HEK293 (cell line): ENCODE data around the gene ACTR1A.

ENCODE experiments used
- BCL11A ChIP-seq: fragments of 450-650 bp; formaldehyde crosslinking; IDR thresholded peaks from 2 replicates; pipeline ENCODE4 v1.5.1; 2016; ENCODE audit warnings: low read depth, missing biosample characterization, missing genetic modification characterization
- BCL11B ChIP-seq: fragments of 450-650 bp; formaldehyde crosslinking; IDR thresholded peaks from 2 replicates; pipeline ENCODE4 v1.5.1; 2016; ENCODE audit warnings: low read depth, missing biosample characterization, missing genetic modification characterization
- GLI2 ChIP-seq: fragments of 450-650 bp; formaldehyde crosslinking; IDR thresholded peaks from 2 replicates; pipeline ENCODE4; 2017; ENCODE audit warnings: missing biosample characterization, missing genetic modification characterization, low read depth, borderline replicate concordance
- GLI4 ChIP-seq: fragments of 450-650 bp; formaldehyde crosslinking; IDR thresholded peaks from 2 replicates; pipeline ENCODE4 v1.5.1; 2016; ENCODE audit warnings: missing biosample characterization, missing genetic modification characterization
- HOXA7 ChIP-seq: sonication (generic); formaldehyde crosslinking; IDR thresholded peaks from 2 replicates; pipeline ENCODE4 v1.8.1; 2022; ENCODE audit warnings: missing genetic modification reagents, borderline replicate concordance
- IKZF3 ChIP-seq: fragments of 450-650 bp; IDR thresholded peaks from 2 replicates; pipeline ENCODE4 v1.5.0; 2018; ENCODE audit warnings: missing biosample characterization, mild to moderate bottlenecking, missing genetic modification characterization, moderate library complexity
- KLF7 ChIP-seq: fragments of 450-650 bp; formaldehyde crosslinking; IDR thresholded peaks from 2 replicates; pipeline ENCODE4 v1.5.1; 2016; ENCODE audit warnings: missing biosample characterization, missing genetic modification characterization, borderline replicate concordance
- SCRT1 ChIP-seq: fragments of 450-650 bp; formaldehyde crosslinking; IDR thresholded peaks from 2 replicates; pipeline ENCODE4 v1.5.1; 2016; ENCODE audit warnings: missing biosample characterization, missing genetic modification characterization, borderline replicate concordance
- YY2 ChIP-seq: fragments of 450-650 bp; formaldehyde crosslinking; IDR thresholded peaks from 2 replicates; pipeline ENCODE4 v1.5.1; 2016; ENCODE audit warnings: missing biosample characterization, missing genetic modification characterization
- ZBTB1 ChIP-seq: fragments of 450-650 bp; formaldehyde crosslinking; IDR thresholded peaks from 2 replicates; pipeline ENCODE4 v1.5.1; 2016; ENCODE audit warnings: missing biosample characterization, missing genetic modification characterization
- ZFHX2 ChIP-seq: fragments of 450-650 bp; formaldehyde crosslinking; conservative IDR thresholded peaks from 2 replicates; pipeline ENCODE4 v1.5.1; 2016; ENCODE audit warnings: missing biosample characterization, missing genetic modification characterization
- ZFP3 ChIP-seq: fragments of 450-650 bp; formaldehyde crosslinking; IDR thresholded peaks from 2 replicates; pipeline ENCODE4 v1.5.1; 2016; ENCODE audit warnings: low read depth, missing biosample characterization, missing genetic modification characterization
- ZNF146 ChIP-seq: fragments of 450-650 bp; formaldehyde crosslinking; IDR thresholded peaks from 2 replicates; pipeline ENCODE4 v1.5.1; 2016; ENCODE audit warnings: missing biosample characterization, missing genetic modification characterization
- ZNF16 ChIP-seq: fragments of 450-650 bp; formaldehyde crosslinking; IDR thresholded peaks from 2 replicates; pipeline ENCODE4 v1.5.1; 2016; ENCODE audit warnings: low read depth, missing biosample characterization, missing genetic modification characterization
- ZNF404 ChIP-seq: fragments of 450-650 bp; formaldehyde crosslinking; IDR thresholded peaks from 2 replicates; pipeline ENCODE4 v1.5.1; 2017; ENCODE audit warnings: missing biosample characterization, missing genetic modification characterization
- ZNF555 ChIP-seq: fragments of 450-650 bp; formaldehyde crosslinking; conservative IDR thresholded peaks from 2 replicates; pipeline ENCODE4 v1.5.1; 2017; ENCODE audit warnings: missing biosample characterization, mild to moderate bottlenecking, missing genetic modification characterization, inconsistent platforms
- ZNF558 ChIP-seq: fragments of 450-650 bp; formaldehyde crosslinking; IDR thresholded peaks from 2 replicates; pipeline ENCODE4 v1.5.1; 2016; ENCODE audit warnings: missing biosample characterization, missing genetic modification characterization
- ZNF76 ChIP-seq: fragments of 450-650 bp; formaldehyde crosslinking; IDR thresholded peaks from 2 replicates; pipeline ENCODE4; 2016; ENCODE audit warnings: low read depth, missing biosample characterization, missing genetic modification characterization, borderline replicate concordance
- ZNF785 ChIP-seq: fragments of 450-650 bp; formaldehyde crosslinking; IDR thresholded peaks from 2 replicates; pipeline ENCODE4 v1.5.1; 2016; ENCODE audit warnings: missing biosample characterization, missing genetic modification characterization
- TF ChIP-seq, protein P1 (sequence below): fragments of 450-650 bp; formaldehyde crosslinking; conservative IDR thresholded peaks from 2 replicates; pipeline ENCODE4 v1.5.1; 2016; ENCODE audit warnings: low read depth, missing biosample characterization, missing genetic modification characterization
- TF ChIP-seq, protein P2 (sequence below): fragments of 450-650 bp; formaldehyde crosslinking; IDR thresholded peaks from 2 replicates; pipeline ENCODE4 v1.5.1; 2016; ENCODE audit warnings: missing biosample characterization, missing genetic modification characterization
- TF ChIP-seq, protein P3 (sequence below): fragments of 450-650 bp; IDR thresholded peaks from 2 replicates; pipeline ENCODE4 v1.5.1; 2018; ENCODE audit warnings: missing biosample characterization, missing genetic modification characterization
- TF ChIP-seq, protein P4 (sequence below): fragments of 450-650 bp; formaldehyde crosslinking; IDR thresholded peaks from 2 replicates; pipeline ENCODE4 v1.5.1; 2017; ENCODE audit warnings: missing biosample characterization, mild to moderate bottlenecking, missing genetic modification characterization, moderate library complexity
- TF ChIP-seq, protein P5 (sequence below): fragments of 450-650 bp; formaldehyde crosslinking; IDR thresholded peaks from 2 replicates; pipeline ENCODE4 v1.5.1; 2016; ENCODE audit warnings: missing biosample characterization, missing genetic modification characterization
- TF ChIP-seq, protein P6 (sequence below): fragments of 450-650 bp; formaldehyde crosslinking; conservative IDR thresholded peaks from 2 replicates; pipeline ENCODE4 v1.5.1; 2016; ENCODE audit warnings: low read depth, missing biosample characterization, missing genetic modification characterization

Gene ACTR1A

DNA sequence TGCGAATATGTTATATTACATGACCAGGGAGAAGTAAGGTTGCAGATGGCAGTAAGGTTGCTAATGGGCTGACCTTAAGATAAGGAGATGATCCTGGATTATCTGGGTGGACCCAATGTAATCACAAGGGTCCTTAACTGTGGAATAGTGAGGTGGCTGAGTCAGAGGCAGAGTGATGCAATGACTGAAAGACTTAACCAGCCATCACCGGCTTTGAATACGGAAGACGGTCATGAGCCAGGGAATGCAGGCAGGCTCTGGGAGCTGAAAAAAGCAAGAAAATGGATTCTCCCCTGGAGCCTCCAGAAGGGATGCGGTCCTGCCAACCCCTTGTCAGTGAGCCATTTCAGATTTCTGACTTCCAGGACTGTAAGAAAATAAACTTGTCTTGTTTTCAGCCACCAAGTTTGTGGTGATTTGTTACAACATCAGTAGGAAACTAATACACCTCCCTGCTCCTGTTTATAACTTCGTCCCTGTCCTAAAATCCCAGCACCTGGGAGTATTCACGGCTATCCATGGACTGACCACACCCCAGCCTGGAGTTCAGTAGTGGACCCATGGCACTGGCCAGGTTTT is 46.5 kb downstream of the ACTR1A start (continued):
- no peak for TF ChIP-seq BCL11B (tag by site-specific recombination)
- no peak for TF ChIP-seq ZNF76
- TF ChIP-seq ZNF16 (tag by site-specific recombination), result no peak
- TF ChIP-seq ZBTB1, result no peak
- TF ChIP-seq, protein P1, sequence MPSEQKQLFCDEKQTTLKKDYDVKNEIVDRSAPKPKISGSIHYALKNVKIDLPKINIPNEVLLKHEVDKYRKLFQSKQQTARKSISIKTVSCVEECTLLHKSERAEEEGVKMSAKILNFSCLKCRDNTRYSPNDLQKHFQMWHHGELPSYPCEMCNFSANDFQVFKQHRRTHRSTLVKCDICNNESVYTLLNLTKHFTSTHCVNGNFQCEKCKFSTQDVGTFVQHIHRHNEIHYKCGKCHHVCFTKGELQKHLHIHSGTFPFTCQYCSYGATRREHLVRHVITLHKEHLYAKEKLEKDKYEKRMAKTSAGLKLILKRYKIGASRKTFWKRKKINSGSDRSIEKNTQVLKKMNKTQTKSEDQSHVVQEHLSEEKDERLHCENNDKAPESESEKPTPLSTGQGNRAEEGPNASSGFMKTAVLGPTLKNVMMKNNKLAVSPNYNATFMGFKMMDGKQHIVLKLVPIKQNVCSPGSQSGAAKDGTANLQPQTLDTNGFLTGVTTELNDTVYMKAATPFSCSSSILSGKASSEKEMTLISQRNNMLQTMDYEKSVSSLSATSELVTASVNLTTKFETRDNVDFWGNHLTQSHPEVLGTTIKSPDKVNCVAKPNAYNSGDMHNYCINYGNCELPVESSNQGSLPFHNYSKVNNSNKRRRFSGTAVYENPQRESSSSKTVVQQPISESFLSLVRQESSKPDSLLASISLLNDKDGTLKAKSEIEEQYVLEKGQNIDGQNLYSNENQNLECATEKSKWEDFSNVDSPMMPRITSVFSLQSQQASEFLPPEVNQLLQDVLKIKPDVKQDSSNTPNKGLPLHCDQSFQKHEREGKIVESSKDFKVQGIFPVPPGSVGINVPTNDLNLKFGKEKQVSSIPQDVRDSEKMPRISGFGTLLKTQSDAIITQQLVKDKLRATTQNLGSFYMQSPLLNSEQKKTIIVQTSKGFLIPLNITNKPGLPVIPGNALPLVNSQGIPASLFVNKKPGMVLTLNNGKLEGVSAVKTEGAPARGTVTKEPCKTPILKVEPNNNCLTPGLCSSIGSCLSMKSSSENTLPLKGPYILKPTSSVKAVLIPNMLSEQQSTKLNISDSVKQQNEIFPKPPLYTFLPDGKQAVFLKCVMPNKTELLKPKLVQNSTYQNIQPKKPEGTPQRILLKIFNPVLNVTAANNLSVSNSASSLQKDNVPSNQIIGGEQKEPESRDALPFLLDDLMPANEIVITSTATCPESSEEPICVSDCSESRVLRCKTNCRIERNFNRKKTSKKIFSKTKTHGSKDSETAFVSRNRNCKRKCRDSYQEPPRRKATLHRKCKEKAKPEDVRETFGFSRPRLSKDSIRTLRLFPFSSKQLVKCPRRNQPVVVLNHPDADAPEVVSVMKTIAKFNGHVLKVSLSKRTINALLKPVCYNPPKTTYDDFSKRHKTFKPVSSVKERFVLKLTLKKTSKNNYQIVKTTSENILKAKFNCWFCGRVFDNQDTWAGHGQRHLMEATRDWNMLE (tag by site-specific recombination), result peak; percentile 41; the same call in 1 of the 2 replicates
- 0 out of 2 replicates have a peak, but pooled peaks have one; percentile 43 for TF ChIP-seq YY2
- TF ChIP-seq ZFHX2, result no peak
- TF ChIP-seq, protein P2, sequence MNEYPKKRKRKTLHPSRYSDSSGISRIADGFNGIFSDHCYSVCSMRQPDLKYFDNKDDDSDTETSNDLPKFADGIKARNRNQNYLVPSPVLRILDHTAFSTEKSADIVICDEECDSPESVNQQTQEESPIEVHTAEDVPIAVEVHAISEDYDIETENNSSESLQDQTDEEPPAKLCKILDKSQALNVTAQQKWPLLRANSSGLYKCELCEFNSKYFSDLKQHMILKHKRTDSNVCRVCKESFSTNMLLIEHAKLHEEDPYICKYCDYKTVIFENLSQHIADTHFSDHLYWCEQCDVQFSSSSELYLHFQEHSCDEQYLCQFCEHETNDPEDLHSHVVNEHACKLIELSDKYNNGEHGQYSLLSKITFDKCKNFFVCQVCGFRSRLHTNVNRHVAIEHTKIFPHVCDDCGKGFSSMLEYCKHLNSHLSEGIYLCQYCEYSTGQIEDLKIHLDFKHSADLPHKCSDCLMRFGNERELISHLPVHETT (tag by site-specific recombination), result 0 out of 2 replicates have a peak, but pooled peaks have one; percentile 37
- TF ChIP-seq HOXA7 (CRISPR knock-in tag), result no peak
- TF ChIP-seq, protein P3, sequence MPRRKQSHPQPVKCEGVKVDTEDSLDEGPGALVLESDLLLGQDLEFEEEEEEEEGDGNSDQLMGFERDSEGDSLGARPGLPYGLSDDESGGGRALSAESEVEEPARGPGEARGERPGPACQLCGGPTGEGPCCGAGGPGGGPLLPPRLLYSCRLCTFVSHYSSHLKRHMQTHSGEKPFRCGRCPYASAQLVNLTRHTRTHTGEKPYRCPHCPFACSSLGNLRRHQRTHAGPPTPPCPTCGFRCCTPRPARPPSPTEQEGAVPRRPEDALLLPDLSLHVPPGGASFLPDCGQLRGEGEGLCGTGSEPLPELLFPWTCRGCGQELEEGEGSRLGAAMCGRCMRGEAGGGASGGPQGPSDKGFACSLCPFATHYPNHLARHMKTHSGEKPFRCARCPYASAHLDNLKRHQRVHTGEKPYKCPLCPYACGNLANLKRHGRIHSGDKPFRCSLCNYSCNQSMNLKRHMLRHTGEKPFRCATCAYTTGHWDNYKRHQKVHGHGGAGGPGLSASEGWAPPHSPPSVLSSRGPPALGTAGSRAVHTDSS (tag by site-specific recombination), result no peak
- TF ChIP-seq ZFP3 (tag by site-specific recombination), result no peak
- TF ChIP-seq ZNF146 (tag by site-specific recombination), result no peak
- no peak for TF ChIP-seq SCRT1 (tag by site-specific recombination)
- TF ChIP-seq KLF7 (tag by site-specific recombination), result no peak
- TF ChIP-seq, protein P4, sequence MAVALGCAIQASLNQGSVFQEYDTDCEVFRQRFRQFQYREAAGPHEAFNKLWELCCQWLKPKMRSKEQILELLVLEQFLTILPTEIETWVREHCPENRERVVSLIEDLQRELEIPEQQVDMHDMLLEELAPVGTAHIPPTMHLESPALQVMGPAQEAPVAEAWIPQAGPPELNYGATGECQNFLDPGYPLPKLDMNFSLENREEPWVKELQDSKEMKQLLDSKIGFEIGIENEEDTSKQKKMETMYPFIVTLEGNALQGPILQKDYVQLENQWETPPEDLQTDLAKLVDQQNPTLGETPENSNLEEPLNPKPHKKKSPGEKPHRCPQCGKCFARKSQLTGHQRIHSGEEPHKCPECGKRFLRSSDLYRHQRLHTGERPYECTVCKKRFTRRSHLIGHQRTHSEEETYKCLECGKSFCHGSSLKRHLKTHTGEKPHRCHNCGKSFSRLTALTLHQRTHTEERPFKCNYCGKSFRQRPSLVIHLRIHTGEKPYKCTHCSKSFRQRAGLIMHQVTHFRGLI (tag by site-specific recombination), result no peak
- no peak for TF ChIP-seq GLI2 (tag by site-specific recombination)
- peak; percentile 31; the same call in 1 of the 2 replicates for TF ChIP-seq ZNF785
- TF ChIP-seq IKZF3 (tag by site-specific recombination), result peak; percentile 69; the same call in 1 of the 2 replicates
- TF ChIP-seq ZNF555 (tag by site-specific recombination), result no peak
- no peak for TF ChIP-seq BCL11A
- TF ChIP-seq ZNF558 (tag by site-specific recombination), result peak; percentile 63; the same call in 1 of the 2 replicates
- TF ChIP-seq GLI4, result no peak
- TF ChIP-seq ZNF404 (tag by site-specific recombination), result no peak
- TF ChIP-seq, protein P5, sequence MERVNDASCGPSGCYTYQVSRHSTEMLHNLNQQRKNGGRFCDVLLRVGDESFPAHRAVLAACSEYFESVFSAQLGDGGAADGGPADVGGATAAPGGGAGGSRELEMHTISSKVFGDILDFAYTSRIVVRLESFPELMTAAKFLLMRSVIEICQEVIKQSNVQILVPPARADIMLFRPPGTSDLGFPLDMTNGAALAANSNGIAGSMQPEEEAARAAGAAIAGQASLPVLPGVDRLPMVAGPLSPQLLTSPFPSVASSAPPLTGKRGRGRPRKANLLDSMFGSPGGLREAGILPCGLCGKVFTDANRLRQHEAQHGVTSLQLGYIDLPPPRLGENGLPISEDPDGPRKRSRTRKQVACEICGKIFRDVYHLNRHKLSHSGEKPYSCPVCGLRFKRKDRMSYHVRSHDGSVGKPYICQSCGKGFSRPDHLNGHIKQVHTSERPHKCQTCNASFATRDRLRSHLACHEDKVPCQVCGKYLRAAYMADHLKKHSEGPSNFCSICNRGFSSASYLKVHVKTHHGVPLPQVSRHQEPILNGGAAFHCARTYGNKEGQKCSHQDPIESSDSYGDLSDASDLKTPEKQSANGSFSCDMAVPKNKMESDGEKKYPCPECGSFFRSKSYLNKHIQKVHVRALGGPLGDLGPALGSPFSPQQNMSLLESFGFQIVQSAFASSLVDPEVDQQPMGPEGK (tag by site-specific recombination), result peak; percentile 81
- TF ChIP-seq, protein P6, sequence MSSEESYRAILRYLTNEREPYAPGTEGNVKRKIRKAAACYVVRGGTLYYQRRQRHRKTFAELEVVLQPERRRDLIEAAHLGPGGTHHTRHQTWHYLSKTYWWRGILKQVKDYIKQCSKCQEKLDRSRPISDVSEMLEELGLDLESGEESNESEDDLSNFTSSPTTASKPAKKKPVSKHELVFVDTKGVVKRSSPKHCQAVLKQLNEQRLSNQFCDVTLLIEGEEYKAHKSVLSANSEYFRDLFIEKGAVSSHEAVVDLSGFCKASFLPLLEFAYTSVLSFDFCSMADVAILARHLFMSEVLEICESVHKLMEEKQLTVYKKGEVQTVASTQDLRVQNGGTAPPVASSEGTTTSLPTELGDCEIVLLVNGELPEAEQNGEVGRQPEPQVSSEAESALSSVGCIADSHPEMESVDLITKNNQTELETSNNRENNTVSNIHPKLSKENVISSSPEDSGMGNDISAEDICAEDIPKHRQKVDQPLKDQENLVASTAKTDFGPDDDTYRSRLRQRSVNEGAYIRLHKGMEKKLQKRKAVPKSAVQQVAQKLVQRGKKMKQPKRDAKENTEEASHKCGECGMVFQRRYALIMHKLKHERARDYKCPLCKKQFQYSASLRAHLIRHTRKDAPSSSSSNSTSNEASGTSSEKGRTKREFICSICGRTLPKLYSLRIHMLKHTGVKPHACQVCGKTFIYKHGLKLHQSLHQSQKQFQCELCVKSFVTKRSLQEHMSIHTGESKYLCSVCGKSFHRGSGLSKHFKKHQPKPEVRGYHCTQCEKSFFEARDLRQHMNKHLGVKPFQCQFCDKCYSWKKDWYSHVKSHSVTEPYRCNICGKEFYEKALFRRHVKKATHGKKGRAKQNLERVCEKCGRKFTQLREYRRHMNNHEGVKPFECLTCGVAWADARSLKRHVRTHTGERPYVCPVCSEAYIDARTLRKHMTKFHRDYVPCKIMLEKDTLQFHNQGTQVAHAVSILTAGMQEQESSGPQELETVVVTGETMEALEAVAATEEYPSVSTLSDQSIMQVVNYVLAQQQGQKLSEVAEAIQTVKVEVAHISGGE, result no peak
